Activated CD4-positive, alpha-beta T cell treated with anti-CD3 and anti-CD28 coated beads for 48 hours (primary cell): ENCODE results near the gene TTC9B.
A peak's percentile ranks its signal among the peaks of the same experiment; 100 is the strongest.
"Not testable (repeated sequence)": the region's sequence is repeated elsewhere in the genome, so short reads cannot be mapped to it uniquely, and the experiment has no call there.

Experiments used
- DNase-seq: peaks from one replicate; pipeline ENCODE4 v3.0.0-alpha.2; 2020

The TTC9B gene

GRCh38 chr19:40213251-40213829 lies 4.8 kb downstream of the TTC9B start:
- no peak for DNase-seq

- no peak for DNase-seq
Measured at GRCh38 chr19:40210889-40211288, 7.3 kb downstream of the TTC9B start.

GRCh38 chr19:40208602-40209001 lies 9.6 kb downstream of the TTC9B start:
- DNase-seq = no peak

- DNase-seq = no peak
Measured at GRCh38 chr19:40205760-40206159, 12.4 kb downstream of the TTC9B start.

- no peak for DNase-seq
Measured at GRCh38 chr19:40204381-40204780, 13.8 kb downstream of the TTC9B start.

- DNase-seq = no peak
Measured at GRCh38 chr19:40200341-40201099, 17.7 kb downstream of the TTC9B start.

- no peak for DNase-seq
Measured at GRCh38 chr19:40198272-40198990, 19.8 kb downstream of the TTC9B start.

GRCh38 chr19:40193587-40193849 lies 24.7 kb downstream of the TTC9B start:
- no peak for DNase-seq

GRCh38 chr19:40192758-40193586 lies 25.2 kb downstream of the TTC9B start:
- no peak for DNase-seq

- peak; percentile 21 for DNase-seq
Measured at GRCh38 chr19:40191836-40192646, 26.1 kb downstream of the TTC9B start.

- DNase-seq = peak; percentile 86
Measured at GRCh38 chr19:40190891-40191835, 27.0 kb downstream of the TTC9B start, which contains the start of gene MAP3K10. MAP3K10 (plus strand) TSS chr19:40191426; CDS start chr19:40192032, 606 bp downstream.

- no peak for DNase-seq
Measured at GRCh38 chr19:40184273-40184672, 33.9 kb downstream of the TTC9B start.

- DNase-seq = no peak
Measured at GRCh38 chr19:40178756-40179155, 39.4 kb downstream of the TTC9B start.

GRCh38 chr19:40177286-40178070 lies 40.7 kb downstream of the TTC9B start:
- DNase-seq = no peak

GRCh38 chr19:40175820-40176219 lies 42.4 kb downstream of the TTC9B start:
- no peak for DNase-seq

GRCh38 chr19:40174092-40174491 lies 44.1 kb downstream of the TTC9B start:
- no peak for DNase-seq

GRCh38 chr19:40171293-40171692 lies 46.9 kb downstream of the TTC9B start:
- not testable (repeated sequence) for DNase-seq

GRCh38 chr19:40170303-40170989 lies 47.7 kb downstream of the TTC9B start:
- not testable (repeated sequence) for DNase-seq

GRCh38 chr19:40169482-40170302 lies 48.5 kb downstream of the TTC9B start:
- DNase-seq = not testable (repeated sequence)
